Smooth muscle cell (in vitro differentiated cells): ENCODE results near the gene LTB. TPM values are rescaled to one million over a fixed set of nuclear protein-coding genes. Genes with fewer than 3 reads are reported as not detected.
A peak's percentile ranks its signal among the peaks of the same experiment; 100 is the strongest.
"Not testable (repeated sequence)": the region's sequence is repeated elsewhere in the genome, so short reads cannot be mapped to it uniquely, and the experiment has no call there.

ENCODE experiments used
- DNase-seq: peaks from one replicate; lab custom pipeline; 2025; ENCODE audit not compliant: unreplicated experiment; lab: John Stamatoyannopoulos, UW
- H2AFZ ChIP-seq: fragments of 200-600 bp; sonication (generic); 2 replicates; pipeline ENCODE4 v1.6.0; 2016; ENCODE audit warnings: antibody characterized with exemption, low read depth, mild to moderate bottlenecking
- H3F3A ChIP-seq: fragments of 200-600 bp; sonication (generic); 2 replicates; pipeline ENCODE4 v1.6.0; 2017; ENCODE audit warnings: antibody characterized with exemption, low read depth
- H3K27ac ChIP-seq: fragments of 200-600 bp; sonication (generic); 2 replicates; pipeline ENCODE4 v1.5.1; 2016; ENCODE audit warnings: low read depth, mild to moderate bottlenecking
- H3K27me3 ChIP-seq: fragments of 200-600 bp; sonication (generic); 2 replicates; pipeline ENCODE4 v1.6.1; 2016; ENCODE audit warnings: low read depth, mild to moderate bottlenecking
- H3K36me3 ChIP-seq: fragments of 200-600 bp; sonication (generic); 2 replicates; pipeline ENCODE4 v1.5.1; 2016; ENCODE audit warnings: low read depth
- H3K4me1 ChIP-seq: fragments of 200-600 bp; sonication (generic); 2 replicates; pipeline ENCODE4 v1.5.1; 2016; ENCODE audit warnings: low read depth
- H3K4me2 ChIP-seq: fragments of 200-600 bp; sonication (generic); 2 replicates; pipeline ENCODE4 v1.6.0; 2016; ENCODE audit warnings: mild to moderate bottlenecking
- H3K4me3 ChIP-seq: fragments of 200-600 bp; sonication (generic); 2 replicates; pipeline ENCODE4 v1.5.1; 2016; ENCODE audit warnings: mild to moderate bottlenecking
- H3K79me2 ChIP-seq: fragments of 200-600 bp; sonication (generic); 2 replicates; pipeline ENCODE4 v1.6.0; 2016; ENCODE audit warnings: low read depth, mild to moderate bottlenecking
- H3K9ac ChIP-seq: fragments of 200-600 bp; sonication (generic); 2 replicates; pipeline ENCODE4 v1.6.0; 2016; ENCODE audit warnings: low read depth
- H3K9me3 ChIP-seq: fragments of 200-600 bp; sonication (generic); replicated peaks from 2 replicates; pipeline ENCODE4 v1.5.1; 2016; ENCODE audit warnings: low read depth
- H4K20me1 ChIP-seq: fragments of 200-600 bp; sonication (generic); 2 replicates; pipeline ENCODE4 v1.6.0; 2016; ENCODE audit warnings: low read depth
- WGBS: methylation state at CpG from one replicate; pipeline ENCODE4 v1.1.7; 2016; ENCODE audit warnings: low lambda C conversion rate; 5-methylcytosine and 5-hydroxymethylcytosine counted together
- polyA plus RNA-seq: library from polyadenylated mRNA; unstranded; fragments of >200 nt; fragmentation: Nextera tagmentation; extraction: Ambion mirVana; gene quantifications from 2 replicates; pipeline ENCODE4 v1.2.1, GENCODE V29; 2016
- total RNA-seq: library from RNA; depleted of rRNA; stranded (reverse); fragments of >200 nt; gene quantifications from 2 replicates; pipeline ENCODE4 v1.2.3, GENCODE V29; 2014
- TF ChIP-seq, protein P1 (sequence below): fragments of 200-600 bp; sonication (generic); IDR thresholded peaks from 2 replicates; pipeline ENCODE4 v1.5.1; 2017; ENCODE audit warnings: borderline replicate concordance, mild to moderate bottlenecking, antibody characterized with exemption; ENCODE audit not compliant: insufficient read depth, poor library complexity, severe bottlenecking

LTB gene
- total and polyA plus RNA-seq, 2 experiments from 2014 or later, result 0.75 TPM; not detected in 1

DNA sequence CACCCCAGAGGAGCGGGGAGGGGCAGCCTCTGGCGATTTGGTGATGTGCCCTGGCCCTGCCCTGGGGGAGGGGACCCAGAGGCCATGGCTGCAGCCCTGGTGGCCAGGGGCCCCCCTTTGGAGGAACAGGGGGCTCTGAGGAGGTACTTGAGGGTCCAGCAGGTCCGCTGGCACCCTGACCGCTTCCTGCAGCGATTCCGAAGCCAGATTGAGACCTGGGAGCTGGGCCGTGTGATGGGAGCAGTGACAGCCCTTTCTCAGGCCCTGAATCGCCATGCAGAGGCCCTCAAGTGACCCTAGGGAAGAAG lies 24.0 kb downstream of the LTB start:
- H3K79me2 ChIP-seq, result peaks cover 16% of the 10 kb centered on the region
- peaks cover 6% of the 10 kb centered on the region for H3K4me1 ChIP-seq
- no peak for DNase-seq
- H3K27me3 ChIP-seq, result no peaks in the 10 kb centered on the region
- WGBS, result 96% methylated on average over 8 of the region's 8 CpGs
- H3K36me3 ChIP-seq, result no peaks in the 10 kb centered on the region
- H3K9me3 ChIP-seq, result no peaks in the 10 kb centered on the region
- no peaks in the 10 kb centered on the region for H4K20me1 ChIP-seq
- no peak overlapping the region for H3K4me2 ChIP-seq
- no peak overlapping the region for H3K4me3 ChIP-seq
- peaks cover 16% of the 10 kb centered on the region for H3F3A ChIP-seq
- TF ChIP-seq, protein P1, sequence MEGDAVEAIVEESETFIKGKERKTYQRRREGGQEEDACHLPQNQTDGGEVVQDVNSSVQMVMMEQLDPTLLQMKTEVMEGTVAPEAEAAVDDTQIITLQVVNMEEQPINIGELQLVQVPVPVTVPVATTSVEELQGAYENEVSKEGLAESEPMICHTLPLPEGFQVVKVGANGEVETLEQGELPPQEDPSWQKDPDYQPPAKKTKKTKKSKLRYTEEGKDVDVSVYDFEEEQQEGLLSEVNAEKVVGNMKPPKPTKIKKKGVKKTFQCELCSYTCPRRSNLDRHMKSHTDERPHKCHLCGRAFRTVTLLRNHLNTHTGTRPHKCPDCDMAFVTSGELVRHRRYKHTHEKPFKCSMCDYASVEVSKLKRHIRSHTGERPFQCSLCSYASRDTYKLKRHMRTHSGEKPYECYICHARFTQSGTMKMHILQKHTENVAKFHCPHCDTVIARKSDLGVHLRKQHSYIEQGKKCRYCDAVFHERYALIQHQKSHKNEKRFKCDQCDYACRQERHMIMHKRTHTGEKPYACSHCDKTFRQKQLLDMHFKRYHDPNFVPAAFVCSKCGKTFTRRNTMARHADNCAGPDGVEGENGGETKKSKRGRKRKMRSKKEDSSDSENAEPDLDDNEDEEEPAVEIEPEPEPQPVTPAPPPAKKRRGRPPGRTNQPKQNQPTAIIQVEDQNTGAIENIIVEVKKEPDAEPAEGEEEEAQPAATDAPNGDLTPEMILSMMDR, result no peak
- H3K9ac ChIP-seq, result no peak overlapping the region
- no peak overlapping the region for H2AFZ ChIP-seq
- H3K27ac ChIP-seq, result peak overlapping the region; percentile 89

DNA sequence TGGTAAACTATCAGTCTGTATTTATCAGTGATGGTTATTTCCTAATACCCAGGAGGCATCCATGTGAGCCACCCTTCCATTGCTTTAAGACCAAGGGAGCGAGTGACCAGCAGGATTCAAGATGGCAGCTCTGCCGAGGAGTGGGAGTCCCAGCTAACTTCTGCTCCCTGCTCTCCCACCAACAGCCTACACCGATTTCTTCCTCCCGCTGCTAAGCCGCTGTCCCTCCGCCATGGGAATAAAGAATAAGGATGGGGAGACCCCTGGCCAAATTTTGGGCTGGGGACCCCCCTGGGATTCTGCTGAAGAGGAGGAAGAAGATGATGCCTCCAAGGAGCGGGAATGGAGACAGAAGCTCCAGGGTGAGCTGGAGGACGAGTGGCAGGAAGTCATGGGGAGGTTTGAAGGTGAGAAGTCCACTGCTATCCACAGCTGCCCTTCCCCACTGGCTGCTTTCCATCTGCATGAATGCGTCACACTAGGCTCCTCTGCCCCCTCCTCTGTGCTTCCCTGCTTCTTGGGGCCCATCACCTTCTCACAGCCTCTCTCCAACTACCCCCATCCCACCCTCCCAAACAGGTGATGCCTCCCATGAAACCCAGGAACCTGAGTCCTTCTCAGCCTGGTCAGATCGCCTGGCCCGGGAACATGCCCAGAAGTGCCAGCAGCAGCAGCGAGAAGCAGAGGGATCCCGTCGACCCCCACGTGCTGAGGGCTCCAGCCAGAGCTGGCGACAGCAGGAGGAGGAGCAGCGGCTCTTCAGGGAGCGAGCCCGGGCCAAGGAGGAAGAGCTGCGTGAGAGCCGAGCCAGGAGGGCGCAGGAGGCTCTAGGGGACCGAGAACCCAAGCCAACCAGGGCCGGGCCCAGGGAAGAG lies 24.5 kb downstream of the LTB start:
- Histone ChIP-seq H4K20me1 (no peaks in the 10 kb centered on the region), H3K9me3 (no peaks in the 10 kb centered on the region), H2AFZ (no peak overlapping the region), H3K4me2 (no peak overlapping the region), H3K79me2 (peaks cover 16% of the 10 kb centered on the region), H3K27ac (peak overlapping the region; percentile 89), H3K4me3 (no peak overlapping the region), H3K9ac (no peak overlapping the region), H3K36me3 (no peaks in the 10 kb centered on the region), H3K27me3 (no peaks in the 10 kb centered on the region), H3F3A (peaks cover 16% of the 10 kb centered on the region), H3K4me1 (peaks cover 6% of the 10 kb centered on the region)
- TF ChIP-seq, protein P1, result no peak
- no peak for DNase-seq
- WGBS, result 87% methylated on average over 24 of the region's 24 CpGs

DNA sequence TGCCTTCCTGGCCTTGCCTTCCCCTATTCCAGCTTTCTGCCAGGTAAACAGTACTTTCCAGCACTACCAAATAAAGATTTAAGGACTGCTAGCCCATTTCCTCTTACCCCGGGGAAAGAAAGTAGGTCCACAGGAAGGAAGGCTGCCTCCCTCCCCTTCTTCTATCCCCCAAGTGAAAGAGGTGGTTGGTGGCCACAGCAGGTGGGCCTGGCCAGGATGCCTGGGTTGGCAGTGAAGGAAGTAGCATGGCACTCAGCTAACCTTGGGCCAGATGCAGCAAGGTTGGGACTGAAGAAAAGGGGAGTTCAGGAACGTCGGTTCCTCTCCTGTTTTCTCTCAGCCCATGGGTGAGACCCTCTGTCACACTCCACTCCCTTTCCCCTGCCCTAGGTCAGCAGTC lies 25.9 kb downstream of the LTB start:
- Histone ChIP-seq H3F3A (peaks cover 15% of the 10 kb centered on the region), H4K20me1 (no peaks in the 10 kb centered on the region), H3K27me3 (no peaks in the 10 kb centered on the region), H3K9ac (no peak overlapping the region), H3K4me1 (peaks cover 6% of the 10 kb centered on the region), H3K79me2 (peaks cover 28% of the 10 kb centered on the region), H2AFZ (no peak overlapping the region), H3K9me3 (no peaks in the 10 kb centered on the region), H3K4me2 (no peak overlapping the region), H3K4me3 (no peak overlapping the region), H3K27ac (no peak overlapping the region), H3K36me3 (no peaks in the 10 kb centered on the region)
- no peak for DNase-seq
- TF ChIP-seq, protein P1, result no peak
- 98% methylated on average over 3 of the region's 3 CpGs for WGBS

DNA sequence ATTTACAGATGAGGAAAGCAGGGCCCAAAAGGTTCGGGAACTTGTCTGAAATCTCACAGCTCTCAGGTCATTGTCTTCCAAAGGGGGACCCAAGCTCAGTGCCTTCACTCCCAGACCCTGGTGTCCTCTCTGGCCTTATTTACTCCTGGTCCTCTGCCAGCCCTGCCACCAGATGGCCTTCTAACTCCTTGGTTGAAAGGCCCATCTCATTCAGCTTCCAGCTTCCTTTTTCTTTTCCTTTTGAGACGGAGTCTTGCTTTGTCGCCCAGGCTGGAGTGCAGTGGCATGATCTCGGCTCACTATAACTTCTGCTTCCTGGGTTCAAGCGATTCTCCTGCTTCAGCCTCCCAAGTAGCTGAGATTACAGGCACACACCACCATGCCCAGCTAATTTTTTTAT lies 30.9 kb downstream of the LTB start:
- not testable (repeated sequence) for H3K9ac ChIP-seq, H3K9me3 ChIP-seq, H3K4me3 ChIP-seq, H3K27me3 ChIP-seq, H3K36me3 ChIP-seq, H3K4me2 ChIP-seq, H3K27ac ChIP-seq, H3F3A ChIP-seq, DNase-seq, H4K20me1 ChIP-seq, H2AFZ ChIP-seq
- 57% methylated on average over 5 of the region's 5 CpGs for WGBS
- Histone ChIP-seq H3K4me1 (peaks cover 12% of the 10 kb centered on the region), H3K79me2 (peaks cover 45% of the 10 kb centered on the region)
- TF ChIP-seq, protein P1, result peak; percentile 56
